PC-9 (cell line): ENCODE data around the gene C3. TPM values are rescaled to one million over a fixed set of nuclear protein-coding genes. Genes with fewer than 3 reads are reported as not detected.

Experiments used
- BruUV-seq: library from RNA; stranded (reverse); fragments of 400-500 nt; replicated peaks from 2 replicates; lab custom pipeline; 2021; lab: Mats Ljungman, UMichigan
- CTCF ChIA-PET: fragments of 300-600 bp; sonication (Branson Sonifier 250); formaldehyde crosslinking; loops from one replicate; lab custom pipeline; 2022; ENCODE audit warnings: antibody characterized with exemption; lab: Charles Lee
- POLR2A ChIA-PET: fragments of 300-600 bp; sonication (Branson Sonifier 250); formaldehyde crosslinking; loops from one replicate; lab custom pipeline; 2022; ENCODE audit warnings: antibody characterized with exemption; ENCODE audit not compliant: unreplicated experiment; lab: Charles Lee
- DNase-seq, 2 experiments: peaks; one replicate each; pipeline versions ENCODE4 v3.0.0 to v3.0.0-alpha.2; 2015 to 2022; ENCODE audit warnings: mixed read lengths in 1 of 2
- H2AFZ ChIP-seq: fragments of 200-600 bp; sonication (generic); 2 replicates; pipeline ENCODE4 v1.8.1; 2017; ENCODE audit warnings: antibody characterized with exemption
- H3F3A ChIP-seq: fragments of 200-600 bp; sonication (generic); 2 replicates; pipeline ENCODE4 v1.8.1; 2017; ENCODE audit warnings: antibody characterized with exemption, mild to moderate bottlenecking, low read depth; ENCODE audit not compliant: insufficient read depth
- H3K27ac ChIP-seq: fragments of 200-600 bp; sonication (generic); 2 replicates; pipeline ENCODE4 v1.6.1; 2016; ENCODE audit warnings: mixed run types
- H3K27me3 ChIP-seq: fragments of 200-600 bp; sonication (generic); 2 replicates; pipeline ENCODE4 v1.6.1; 2016; ENCODE audit warnings: low read depth, mixed run types; ENCODE audit not compliant: insufficient read depth
- H3K36me3 ChIP-seq: fragments of 200-600 bp; sonication (generic); 2 replicates; pipeline ENCODE4 v1.6.1; 2016; ENCODE audit warnings: low read depth, mixed run types
- H3K4me1 ChIP-seq: fragments of 200-600 bp; sonication (generic); replicated peaks from 2 replicates; pipeline ENCODE4 v1.6.1; 2016; ENCODE audit warnings: mixed run types; ENCODE audit not compliant: insufficient read depth
- H3K4me2 ChIP-seq: fragments of 200-600 bp; sonication (generic); 2 replicates; pipeline ENCODE4 v1.6.1; 2017; ENCODE audit warnings: mixed run types
- H3K4me3 ChIP-seq: fragments of 200-600 bp; sonication (generic); 2 replicates; pipeline ENCODE4 v1.6.1; 2016; ENCODE audit warnings: mixed run types
- H3K79me2 ChIP-seq: fragments of 200-600 bp; sonication (generic); 2 replicates; pipeline ENCODE4 v1.6.1; 2017; ENCODE audit warnings: low read depth, mixed run types
- H3K9me2 ChIP-seq: fragments of 200-600 bp; sonication (generic); 2 replicates; pipeline ENCODE4 v1.8.1; 2017; ENCODE audit warnings: mild to moderate bottlenecking; ENCODE audit not compliant: insufficient read depth
- H3K9me3 ChIP-seq: fragments of 200-600 bp; sonication (generic); 2 replicates; pipeline ENCODE4 v1.8.1; 2016; ENCODE audit warnings: low read depth; ENCODE audit not compliant: insufficient read depth
- H4K20me1 ChIP-seq: fragments of 200-600 bp; sonication (generic); 2 replicates; pipeline ENCODE4 v1.8.1; 2017; ENCODE audit not compliant: insufficient read depth
- CTCF ChIP-seq: fragments of 200-600 bp; sonication (generic); conservative IDR thresholded peaks from 2 replicates; pipeline ENCODE4 v1.6.1; 2017; ENCODE audit warnings: mixed run types, antibody characterized with exemption, mild to moderate bottlenecking, moderate library complexity
- EZH2 ChIP-seq: fragments of 200-600 bp; sonication (generic); IDR thresholded peaks from 2 replicates; pipeline ENCODE4 v1.8.0; 2017; ENCODE audit warnings: antibody characterized with exemption, low read depth
- intact Hi-C: fragments of 100-400 bp; cut with micrococcal nuclease; formaldehyde crosslinking; loops from one replicate; pipeline ENCODE4 v1.10.0; 2022; ENCODE audit not compliant: unreplicated experiment
- total RNA-seq: library from RNA; stranded (reverse); gene quantifications from 2 replicates; pipeline ENCODE4 v1.2.3, GENCODE V29; 2021

The C3 gene
- total RNA-seq, 1 experiment from 2014 or later, result 130 TPM

GRCh38 chr19:6738787-6739389 lies 18.4 kb upstream of the C3 start:
- H3K4me3 ChIP-seq, result peak overlapping the region; percentile 45; the same call in 1 of the 2 replicates
- intact Hi-C loops, result loop anchor here (1.0 to 5.0 kb wide), 5 partner anchors 28 to 612 kb away; partner anchors contain the start of genes CRB3 and SH2D3A
- peaks cover 42% of the 10 kb centered on the region for H3K4me1 ChIP-seq
- H3F3A ChIP-seq, result peaks cover 51% of the 10 kb centered on the region
- H3K9me2 ChIP-seq, result no peaks in the 10 kb centered on the region
- peak overlapping the region; percentile 72 for H3K4me2 ChIP-seq
- CTCF ChIA-PET, result interaction anchor here (0.6 to 1.1 kb wide), 3 partner anchors 23 to 125 kb away, joined by 3 read pairs; no protein-coding TSS in a partner anchor
- no peaks in the 10 kb centered on the region for H3K9me3 ChIP-seq
- H2AFZ ChIP-seq, result peak overlapping the region; percentile 49; the same call in 1 of the 2 replicates
- H3K36me3 ChIP-seq, result no peaks in the 10 kb centered on the region
- H3K27ac ChIP-seq, result peak overlapping the region; percentile 52
- no TSS peak for BruUV-seq
- no peaks in the 10 kb centered on the region for H3K27me3 ChIP-seq
- H3K79me2 ChIP-seq, result peaks cover 51% of the 10 kb centered on the region
- peak; percentile 5; the same call in 1 of the 2 replicates for TF ChIP-seq CTCF
- no peak for TF ChIP-seq EZH2
- POLR2A ChIA-PET, result interaction anchor here (1.2 to 1.8 kb wide), 2 partner anchors 9 to 62 kb away, joined by 3 to 8 read pairs; no protein-coding TSS in a partner anchor
- 0 out of 2 replicates have a peak, but pooled peaks cover 5% of the 10 kb centered on the region for H4K20me1 ChIP-seq
- peak in 1 of 2 experiments; percentile 38 for DNase-seq

- intact Hi-C loops, result loop anchor here (1.0 to 5.0 kb wide), 4 partner anchors 29 to 611 kb away; partner anchors contain the start of genes CRB3 and SH2D3A
- H3K27me3 ChIP-seq, result no peaks in the 10 kb centered on the region
- CTCF ChIA-PET, result interaction anchor here (0.5 to 1.1 kb wide), 5 partner anchors 63 to 929 kb away, joined by 3 to 7 read pairs (median 3); no protein-coding TSS in a partner anchor
- H3K36me3 ChIP-seq, result no peaks in the 10 kb centered on the region
- H3K27ac ChIP-seq, result peak overlapping the region; percentile 52
- TF ChIP-seq CTCF (peak; percentile 72), EZH2 (no peak)
- H4K20me1 ChIP-seq, result 0 out of 2 replicates have a peak, but pooled peaks cover 5% of the 10 kb centered on the region
- peaks cover 49% of the 10 kb centered on the region for H3K79me2 ChIP-seq
- H3F3A ChIP-seq, result peaks cover 43% of the 10 kb centered on the region
- H2AFZ ChIP-seq, result 0 out of 2 replicates have a peak overlapping the region, but pooled peaks have one; percentile 49
- peak overlapping the region; percentile 72 for H3K4me2 ChIP-seq
- no peaks in the 10 kb centered on the region for H3K9me3 ChIP-seq
- no peaks in the 10 kb centered on the region for H3K9me2 ChIP-seq
- peak overlapping the region; percentile 45; the same call in 1 of the 2 replicates for H3K4me3 ChIP-seq
- DNase-seq, result peak; percentile 52 to 65
- BruUV-seq, result no TSS peak
- POLR2A ChIA-PET, result interaction anchor here (0.7 to 1.8 kb wide), 4 partner anchors 10 to 215 kb away, joined by 3 to 8 read pairs (median 4); partner anchors contain the start of gene C3
- peaks cover 34% of the 10 kb centered on the region for H3K4me1 ChIP-seq
Observed at GRCh38 chr19:6737873-6738786, 17.7 kb upstream of the C3 start.
